Measurements from ENCODE around the gene TRIM25.

The TRIM25 gene

DNA sequence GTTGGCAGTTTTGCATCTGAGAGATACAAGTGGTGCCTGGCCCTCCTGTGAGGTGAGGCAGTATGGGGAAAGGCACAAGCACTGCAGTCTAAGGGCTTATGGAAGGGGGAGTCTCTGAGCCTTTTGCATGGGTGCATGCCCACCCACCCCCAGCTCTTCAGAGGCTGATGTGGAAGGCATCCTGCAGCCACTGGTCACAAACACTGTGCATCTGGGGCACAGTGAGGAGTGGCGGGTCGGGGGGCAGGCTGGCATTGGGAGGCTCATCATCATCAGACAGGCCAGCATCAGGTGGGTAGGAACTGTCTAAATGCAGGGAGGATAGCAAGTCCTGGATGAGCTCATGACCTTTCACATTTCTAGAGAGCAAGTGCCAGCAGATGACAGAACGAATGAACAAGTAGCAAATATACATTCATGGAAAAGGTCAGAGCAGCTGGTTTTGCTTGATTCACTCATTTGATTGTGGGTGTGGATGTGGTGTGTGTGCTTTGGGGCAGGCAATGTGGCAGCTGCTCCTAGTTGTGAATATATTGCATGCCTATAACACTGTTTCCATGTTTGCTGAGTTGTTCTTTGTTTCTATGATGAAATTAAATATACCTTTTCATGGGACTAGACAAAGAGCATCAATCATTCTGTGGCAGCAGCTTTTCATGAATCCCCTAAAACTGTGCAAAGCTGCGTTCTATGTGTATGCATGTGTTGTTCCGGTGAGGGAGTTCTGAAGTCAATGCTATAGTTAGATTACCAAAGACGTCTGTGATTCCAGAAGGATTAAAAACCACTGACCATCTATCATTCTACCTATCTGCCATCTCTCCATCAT lies 29.2 kb downstream of the TRIM25 start:
- TF ChIP-seq TEAD4 (IDR thresholded peaks at IDR 0.05): no peak
- TF ChIP-seq, protein P1, sequence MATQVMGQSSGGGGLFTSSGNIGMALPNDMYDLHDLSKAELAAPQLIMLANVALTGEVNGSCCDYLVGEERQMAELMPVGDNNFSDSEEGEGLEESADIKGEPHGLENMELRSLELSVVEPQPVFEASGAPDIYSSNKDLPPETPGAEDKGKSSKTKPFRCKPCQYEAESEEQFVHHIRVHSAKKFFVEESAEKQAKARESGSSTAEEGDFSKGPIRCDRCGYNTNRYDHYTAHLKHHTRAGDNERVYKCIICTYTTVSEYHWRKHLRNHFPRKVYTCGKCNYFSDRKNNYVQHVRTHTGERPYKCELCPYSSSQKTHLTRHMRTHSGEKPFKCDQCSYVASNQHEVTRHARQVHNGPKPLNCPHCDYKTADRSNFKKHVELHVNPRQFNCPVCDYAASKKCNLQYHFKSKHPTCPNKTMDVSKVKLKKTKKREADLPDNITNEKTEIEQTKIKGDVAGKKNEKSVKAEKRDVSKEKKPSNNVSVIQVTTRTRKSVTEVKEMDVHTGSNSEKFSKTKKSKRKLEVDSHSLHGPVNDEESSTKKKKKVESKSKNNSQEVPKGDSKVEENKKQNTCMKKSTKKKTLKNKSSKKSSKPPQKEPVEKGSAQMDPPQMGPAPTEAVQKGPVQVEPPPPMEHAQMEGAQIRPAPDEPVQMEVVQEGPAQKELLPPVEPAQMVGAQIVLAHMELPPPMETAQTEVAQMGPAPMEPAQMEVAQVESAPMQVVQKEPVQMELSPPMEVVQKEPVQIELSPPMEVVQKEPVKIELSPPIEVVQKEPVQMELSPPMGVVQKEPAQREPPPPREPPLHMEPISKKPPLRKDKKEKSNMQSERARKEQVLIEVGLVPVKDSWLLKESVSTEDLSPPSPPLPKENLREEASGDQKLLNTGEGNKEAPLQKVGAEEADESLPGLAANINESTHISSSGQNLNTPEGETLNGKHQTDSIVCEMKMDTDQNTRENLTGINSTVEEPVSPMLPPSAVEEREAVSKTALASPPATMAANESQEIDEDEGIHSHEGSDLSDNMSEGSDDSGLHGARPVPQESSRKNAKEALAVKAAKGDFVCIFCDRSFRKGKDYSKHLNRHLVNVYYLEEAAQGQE (IDR thresholded peaks at IDR 0.05; ENCODE audit: low read depth): no peak
- no peak for TF ChIP-seq RAD21 (IDR thresholded peaks at IDR 0.05; ENCODE audit: low read depth)
- no peak for TF ChIP-seq TAF1 (IDR thresholded peaks at IDR 0.05; ENCODE audit: low read depth)
- TF ChIP-seq USF1 (IDR thresholded peaks at IDR 0.05): no peak
- no peak for TF ChIP-seq FOXM1 (IDR thresholded peaks at IDR 0.05; ENCODE audit: borderline replicate concordance, low read depth)
- TF ChIP-seq YY1 (IDR thresholded peaks at IDR 0.05; ENCODE audit: low read depth): no peak

- TF ChIP-seq FOXM1 (IDR thresholded peaks at IDR 0.05; ENCODE audit: borderline replicate concordance, low read depth) (no peak), CEBPB (IDR thresholded peaks at IDR 0.05) (no peak)
Observed at GRCh38 chr17:56883616-56884015, 30.2 kb downstream of the TRIM25 start.

- TF ChIP-seq EGR1 (IDR thresholded peaks at IDR 0.05) (no peak), EP300 (IDR thresholded peaks at IDR 0.05; ENCODE audit: borderline replicate concordance) (no peak), YY1 (IDR thresholded peaks at IDR 0.05; ENCODE audit: low read depth) (no peak), CEBPB (IDR thresholded peaks at IDR 0.05) (no peak), TCF12 (IDR thresholded peaks at IDR 0.05; ENCODE audit: low read depth) (no peak)
Observed at GRCh38 chr17:56881685-56882295, 32.1 kb downstream of the TRIM25 start.

- TF ChIP-seq, protein P2, sequence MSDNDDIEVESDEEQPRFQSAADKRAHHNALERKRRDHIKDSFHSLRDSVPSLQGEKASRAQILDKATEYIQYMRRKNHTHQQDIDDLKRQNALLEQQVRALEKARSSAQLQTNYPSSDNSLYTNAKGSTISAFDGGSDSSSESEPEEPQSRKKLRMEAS (IDR thresholded peaks at IDR 0.05): no peak
- TF ChIP-seq EP300 (IDR thresholded peaks at IDR 0.05; ENCODE audit: borderline replicate concordance) (no peak), YY1 (IDR thresholded peaks at IDR 0.05; ENCODE audit: low read depth) (no peak), CREB1 (IDR thresholded peaks at IDR 0.05; ENCODE audit: low read depth) (no peak), USF1 (IDR thresholded peaks at IDR 0.05) (no peak), FOXM1 (IDR thresholded peaks at IDR 0.05; ENCODE audit: borderline replicate concordance, low read depth) (no peak), TCF12 (IDR thresholded peaks at IDR 0.05; ENCODE audit: low read depth) (no peak), TAF1 (IDR thresholded peaks at IDR 0.05; ENCODE audit: low read depth) (no peak), TEAD4 (IDR thresholded peaks at IDR 0.05) (no peak), RAD21 (IDR thresholded peaks at IDR 0.05; ENCODE audit: low read depth) (no peak), CEBPB (IDR thresholded peaks at IDR 0.05) (no peak), NFIC (IDR thresholded peaks at IDR 0.05) (no peak)
Observed at GRCh38 chr17:56880571-56880970, 33.3 kb downstream of the TRIM25 start.

GRCh38 chr17:56880133-56880532 lies 33.7 kb downstream of the TRIM25 start:
- no peak for TF ChIP-seq TAF1 (IDR thresholded peaks at IDR 0.05; ENCODE audit: low read depth)
- no peak for TF ChIP-seq CREB1 (IDR thresholded peaks at IDR 0.05; ENCODE audit: low read depth)
- no peak for TF ChIP-seq RAD21 (IDR thresholded peaks at IDR 0.05; ENCODE audit: low read depth)
- TF ChIP-seq ZBTB7A (IDR thresholded peaks at IDR 0.05; ENCODE audit: low read depth): no peak
- no peak for TF ChIP-seq CEBPB (IDR thresholded peaks at IDR 0.05)
- TF ChIP-seq, protein P1 (IDR thresholded peaks at IDR 0.05; ENCODE audit: low read depth): no peak
- TF ChIP-seq NFIC (IDR thresholded peaks at IDR 0.05): no peak
- TF ChIP-seq USF1 (IDR thresholded peaks at IDR 0.05): no peak
- TF ChIP-seq EGR1 (IDR thresholded peaks at IDR 0.05): no peak
- TF ChIP-seq, protein P2 (IDR thresholded peaks at IDR 0.05): no peak
- TF ChIP-seq TCF12 (IDR thresholded peaks at IDR 0.05; ENCODE audit: low read depth): no peak
- TF ChIP-seq TEAD4 (IDR thresholded peaks at IDR 0.05): no peak
- no peak for TF ChIP-seq FOXM1 (IDR thresholded peaks at IDR 0.05; ENCODE audit: borderline replicate concordance, low read depth)
- TF ChIP-seq YY1 (IDR thresholded peaks at IDR 0.05; ENCODE audit: low read depth): no peak
